Fibroblast of villous mesenchyme (primary cell): ENCODE measurements around the gene MGAT5B. TPM values are rescaled to one million over a fixed set of nuclear protein-coding genes. Genes with fewer than 3 reads are reported as not detected.

Source experiments
- DNase-seq: peaks from one replicate; pipeline ENCODE4 v3.0.0-alpha.2; 2010; ENCODE audit warnings: low read depth
- H3K4me3 ChIP-seq: 2 replicates; pipeline ENCODE4 v1.5.1; 2011; ENCODE audit warnings: low read depth, mild to moderate bottlenecking, low read length
- total RNA-seq: library from RNA; depleted of rRNA; stranded (reverse); fragments of >200 nt; gene quantifications from 2 replicates; pipeline ENCODE4 v1.2.3, GENCODE V29; 2012
- TF ChIP-seq, protein P1 (sequence below): IDR thresholded peaks from 2 replicates; pipeline ENCODE4 v1.5.1; 2012; ENCODE audit warnings: low read depth, mild to moderate bottlenecking, low read length; ENCODE audit not compliant: insufficient read depth

Gene MGAT5B
- total RNA-seq, 1 donor: 0.43 TPM

GRCh38 chr17:76937238-76937637, 69.0 kb downstream of the MGAT5B start:
- TF ChIP-seq, protein P1, sequence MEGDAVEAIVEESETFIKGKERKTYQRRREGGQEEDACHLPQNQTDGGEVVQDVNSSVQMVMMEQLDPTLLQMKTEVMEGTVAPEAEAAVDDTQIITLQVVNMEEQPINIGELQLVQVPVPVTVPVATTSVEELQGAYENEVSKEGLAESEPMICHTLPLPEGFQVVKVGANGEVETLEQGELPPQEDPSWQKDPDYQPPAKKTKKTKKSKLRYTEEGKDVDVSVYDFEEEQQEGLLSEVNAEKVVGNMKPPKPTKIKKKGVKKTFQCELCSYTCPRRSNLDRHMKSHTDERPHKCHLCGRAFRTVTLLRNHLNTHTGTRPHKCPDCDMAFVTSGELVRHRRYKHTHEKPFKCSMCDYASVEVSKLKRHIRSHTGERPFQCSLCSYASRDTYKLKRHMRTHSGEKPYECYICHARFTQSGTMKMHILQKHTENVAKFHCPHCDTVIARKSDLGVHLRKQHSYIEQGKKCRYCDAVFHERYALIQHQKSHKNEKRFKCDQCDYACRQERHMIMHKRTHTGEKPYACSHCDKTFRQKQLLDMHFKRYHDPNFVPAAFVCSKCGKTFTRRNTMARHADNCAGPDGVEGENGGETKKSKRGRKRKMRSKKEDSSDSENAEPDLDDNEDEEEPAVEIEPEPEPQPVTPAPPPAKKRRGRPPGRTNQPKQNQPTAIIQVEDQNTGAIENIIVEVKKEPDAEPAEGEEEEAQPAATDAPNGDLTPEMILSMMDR: no peak
- no peak for DNase-seq
- no peak overlapping the region for H3K4me3 ChIP-seq

GRCh38 chr17:76938009-76938408, 69.8 kb downstream of the MGAT5B start:
- DNase-seq: no peak
- no peak overlapping the region for H3K4me3 ChIP-seq
- TF ChIP-seq, protein P1: no peak

GRCh38 chr17:76940295-76940694, 72.1 kb downstream of the MGAT5B start:
- TF ChIP-seq, protein P1: no peak
- H3K4me3 ChIP-seq: no peak overlapping the region
- no peak for DNase-seq

DNA sequence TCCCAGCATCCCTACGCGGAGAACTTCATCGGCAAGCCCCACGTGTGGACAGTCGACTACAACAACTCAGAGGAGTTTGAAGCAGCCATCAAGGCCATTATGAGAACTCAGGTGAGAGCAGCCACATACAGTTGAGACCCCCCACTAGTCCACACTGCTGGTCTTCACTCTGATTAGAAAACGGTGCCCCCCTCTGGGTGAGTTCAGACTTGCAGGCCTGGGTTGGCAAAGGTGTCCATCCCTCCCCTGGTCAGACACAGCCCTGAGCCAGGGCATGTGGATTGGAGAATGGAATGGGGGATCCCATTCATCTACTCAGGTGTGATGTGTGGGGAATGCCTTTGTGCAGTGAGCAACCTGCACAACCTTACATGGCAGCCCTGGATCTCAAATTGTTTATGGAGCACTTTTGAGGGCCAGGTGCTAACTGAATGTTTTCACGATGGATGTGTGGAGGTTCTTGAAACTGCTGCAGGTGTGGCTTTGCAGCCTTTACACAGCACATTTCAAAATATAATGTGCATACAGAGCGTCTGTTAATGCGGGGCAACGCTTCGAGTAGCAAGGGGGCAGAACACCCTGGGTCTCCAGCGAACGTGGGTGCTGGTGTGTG, 72.6 kb downstream of the MGAT5B start:
- TF ChIP-seq, protein P1: no peak
- DNase-seq: no peak
- no peak overlapping the region for H3K4me3 ChIP-seq

GRCh38 chr17:76943202-76943601, 75.0 kb downstream of the MGAT5B start:
- no peak overlapping the region for H3K4me3 ChIP-seq
- no peak for DNase-seq
- TF ChIP-seq, protein P1: no peak

DNA sequence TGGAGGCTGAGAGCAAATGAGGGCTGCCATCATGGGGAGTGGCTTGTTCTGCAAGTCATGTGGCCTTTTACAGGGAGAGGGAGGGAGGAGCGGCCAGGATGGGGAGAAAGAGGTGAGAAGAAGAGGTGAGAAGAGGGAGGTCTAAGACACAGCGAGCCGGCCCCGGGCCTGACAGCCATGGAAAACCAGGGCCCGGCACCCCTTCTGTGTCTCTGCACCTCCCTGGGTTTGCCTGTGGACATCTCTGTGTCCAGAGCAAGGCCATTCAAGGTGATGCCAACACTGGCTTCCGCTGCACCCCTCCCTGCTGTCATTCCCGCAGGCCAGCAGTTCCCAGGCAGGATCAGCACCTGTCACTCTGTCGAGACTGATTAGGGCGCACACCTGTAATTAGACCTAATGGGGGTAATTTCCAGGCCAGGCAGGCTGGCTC, 75.6 kb downstream of the MGAT5B start:
- H3K4me3 ChIP-seq: no peak overlapping the region
- no peak for DNase-seq
- TF ChIP-seq, protein P1: no peak

- TF ChIP-seq, protein P1: no peak
- H3K4me3 ChIP-seq: no peak overlapping the region
- DNase-seq: no peak
Measured at GRCh38 chr17:76944477-76944876, 76.3 kb downstream of the MGAT5B start.
